C4-2B (cell line): ENCODE measurements around the gene CIRBP.
A peak's percentile ranks its signal among the peaks of the same experiment; 100 is the strongest.

ENCODE experiments used
- ZFX ChIP-seq: fragments of 450-650 bp; IDR thresholded peaks from 2 replicates; pipeline ENCODE4 v1.6.1; 2017
- TF ChIP-seq, protein P1 (sequence below): fragments of 450-650 bp; conservative IDR thresholded peaks from 2 replicates; pipeline ENCODE4 v1.5.1; 2017; ENCODE audit warnings: mild to moderate bottlenecking

DNA sequence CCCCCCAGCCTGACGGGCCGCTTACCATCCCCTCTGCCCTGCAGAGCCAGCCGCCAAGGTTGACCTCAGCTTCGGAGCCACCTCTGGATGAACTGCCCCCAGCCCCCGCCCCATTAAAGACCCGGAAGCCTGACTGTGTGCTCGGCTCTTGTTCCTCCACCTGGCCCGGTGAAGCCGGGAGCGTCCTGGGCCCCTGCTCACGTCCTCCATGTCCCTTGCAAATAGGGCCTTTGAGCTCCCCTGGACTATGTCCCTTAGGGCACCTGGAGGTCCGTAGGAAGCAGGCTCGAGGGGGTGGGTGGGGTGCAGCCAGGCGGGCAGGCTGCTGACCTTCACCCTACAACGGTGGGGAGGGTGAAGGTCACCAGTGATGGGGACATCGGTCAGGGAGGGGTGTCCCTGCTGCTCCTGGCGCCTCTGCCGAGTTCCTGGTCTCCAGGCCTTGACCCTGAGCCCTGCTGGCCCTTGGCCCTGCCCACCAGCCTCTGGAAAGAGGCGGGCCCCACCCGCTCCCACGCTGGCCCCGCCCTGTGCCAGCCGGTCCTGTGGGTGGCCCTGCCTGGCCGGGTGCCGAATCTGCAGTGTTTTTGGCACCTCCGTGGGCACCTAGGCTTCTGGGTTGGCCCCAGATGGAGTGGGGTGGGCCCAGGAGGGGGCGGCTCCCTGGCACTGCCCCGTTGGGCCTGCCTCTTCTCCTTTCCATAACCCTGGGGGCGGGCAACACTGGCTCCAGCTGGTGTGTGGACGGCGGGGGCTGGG, 24.3 kb upstream of the CIRBP start:
- TF ChIP-seq ZFX, result no peak
- TF ChIP-seq, protein P1, sequence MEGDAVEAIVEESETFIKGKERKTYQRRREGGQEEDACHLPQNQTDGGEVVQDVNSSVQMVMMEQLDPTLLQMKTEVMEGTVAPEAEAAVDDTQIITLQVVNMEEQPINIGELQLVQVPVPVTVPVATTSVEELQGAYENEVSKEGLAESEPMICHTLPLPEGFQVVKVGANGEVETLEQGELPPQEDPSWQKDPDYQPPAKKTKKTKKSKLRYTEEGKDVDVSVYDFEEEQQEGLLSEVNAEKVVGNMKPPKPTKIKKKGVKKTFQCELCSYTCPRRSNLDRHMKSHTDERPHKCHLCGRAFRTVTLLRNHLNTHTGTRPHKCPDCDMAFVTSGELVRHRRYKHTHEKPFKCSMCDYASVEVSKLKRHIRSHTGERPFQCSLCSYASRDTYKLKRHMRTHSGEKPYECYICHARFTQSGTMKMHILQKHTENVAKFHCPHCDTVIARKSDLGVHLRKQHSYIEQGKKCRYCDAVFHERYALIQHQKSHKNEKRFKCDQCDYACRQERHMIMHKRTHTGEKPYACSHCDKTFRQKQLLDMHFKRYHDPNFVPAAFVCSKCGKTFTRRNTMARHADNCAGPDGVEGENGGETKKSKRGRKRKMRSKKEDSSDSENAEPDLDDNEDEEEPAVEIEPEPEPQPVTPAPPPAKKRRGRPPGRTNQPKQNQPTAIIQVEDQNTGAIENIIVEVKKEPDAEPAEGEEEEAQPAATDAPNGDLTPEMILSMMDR, result peak; percentile 62
